Measurements from ENCODE around the gene HPCA.

Gene HPCA

DNA sequence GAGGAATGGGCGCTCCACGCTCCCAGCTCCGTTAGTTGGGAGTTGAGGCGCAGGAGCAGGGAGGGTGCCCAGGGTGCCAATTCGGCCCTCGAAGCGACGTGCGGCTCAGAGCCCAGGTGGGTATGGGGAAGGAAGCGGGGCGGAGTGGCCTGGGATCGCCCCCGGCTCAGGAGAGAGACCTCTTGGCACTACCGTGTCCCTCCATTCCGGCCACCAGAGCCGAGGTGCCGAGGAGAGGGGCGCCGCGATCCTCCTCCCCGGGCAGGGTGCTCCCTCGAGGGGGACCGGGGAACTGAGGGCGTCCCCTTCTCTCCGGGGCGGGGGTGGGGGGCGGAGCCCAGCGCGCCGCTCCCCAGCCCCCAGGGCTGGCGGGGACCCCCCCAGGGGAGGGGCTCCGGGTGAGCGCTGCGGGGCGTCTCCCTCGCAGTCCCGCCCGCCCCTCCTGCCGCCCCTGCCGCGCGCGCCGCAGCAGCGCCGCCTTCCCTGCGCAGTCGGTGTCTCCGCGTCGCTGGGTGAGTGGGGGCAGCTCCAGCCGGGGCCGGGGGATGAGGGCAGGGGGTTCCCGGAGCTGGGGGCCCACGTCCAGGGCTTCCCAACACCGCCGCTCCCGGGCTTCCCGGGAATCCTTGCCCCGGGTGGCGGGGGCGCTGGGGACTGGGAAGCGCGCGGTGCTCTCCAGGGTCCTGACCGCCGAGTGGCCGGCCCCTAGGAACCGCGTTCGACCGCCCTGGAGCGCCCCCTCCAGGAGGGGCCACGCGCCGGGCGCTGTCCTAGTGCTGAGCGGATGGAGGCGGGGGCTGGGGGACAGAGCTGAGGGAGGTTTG is at the start of gene HPCA:
HPCA (plus strand) TSS at position 488 of the 824 bp plus-strand sequence. CDS start 2,408 bp downstream, outside the sequence.
- DNase-seq: peak; percentile 57

DNA sequence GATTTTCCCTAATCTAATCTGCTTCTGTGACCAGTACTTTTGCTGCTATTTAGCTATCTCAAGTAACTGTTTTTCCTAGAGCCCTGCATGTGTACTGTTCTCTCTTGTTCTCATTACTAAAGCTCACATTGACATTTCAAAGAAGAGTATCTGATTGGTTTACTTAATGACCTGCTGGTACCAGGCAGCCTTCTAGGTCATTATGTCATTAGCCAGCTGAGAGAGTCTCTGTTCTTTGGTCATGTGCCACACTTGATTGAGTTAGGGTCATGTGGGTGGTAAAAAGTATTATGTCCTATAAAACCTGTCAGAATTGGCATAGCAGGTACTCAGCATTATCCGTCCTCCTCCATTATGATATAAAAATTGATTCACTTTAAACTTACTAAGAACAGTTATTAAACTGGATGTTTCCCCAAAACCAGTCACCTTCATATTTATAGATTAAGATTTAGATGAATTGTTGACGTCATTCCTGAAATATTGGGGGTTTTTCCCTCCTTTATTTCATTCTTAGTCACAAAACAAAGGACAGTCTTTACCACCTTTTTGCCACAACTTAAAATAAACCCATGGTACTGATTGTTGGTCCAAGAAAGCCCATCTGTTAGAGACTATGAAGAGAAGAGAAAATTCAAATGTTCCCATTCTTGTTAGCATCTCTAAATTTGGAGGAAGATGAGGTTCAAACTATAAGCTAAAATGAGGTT is 37.8 kb upstream of the HPCA start:
- DNase-seq: no peak

DNA sequence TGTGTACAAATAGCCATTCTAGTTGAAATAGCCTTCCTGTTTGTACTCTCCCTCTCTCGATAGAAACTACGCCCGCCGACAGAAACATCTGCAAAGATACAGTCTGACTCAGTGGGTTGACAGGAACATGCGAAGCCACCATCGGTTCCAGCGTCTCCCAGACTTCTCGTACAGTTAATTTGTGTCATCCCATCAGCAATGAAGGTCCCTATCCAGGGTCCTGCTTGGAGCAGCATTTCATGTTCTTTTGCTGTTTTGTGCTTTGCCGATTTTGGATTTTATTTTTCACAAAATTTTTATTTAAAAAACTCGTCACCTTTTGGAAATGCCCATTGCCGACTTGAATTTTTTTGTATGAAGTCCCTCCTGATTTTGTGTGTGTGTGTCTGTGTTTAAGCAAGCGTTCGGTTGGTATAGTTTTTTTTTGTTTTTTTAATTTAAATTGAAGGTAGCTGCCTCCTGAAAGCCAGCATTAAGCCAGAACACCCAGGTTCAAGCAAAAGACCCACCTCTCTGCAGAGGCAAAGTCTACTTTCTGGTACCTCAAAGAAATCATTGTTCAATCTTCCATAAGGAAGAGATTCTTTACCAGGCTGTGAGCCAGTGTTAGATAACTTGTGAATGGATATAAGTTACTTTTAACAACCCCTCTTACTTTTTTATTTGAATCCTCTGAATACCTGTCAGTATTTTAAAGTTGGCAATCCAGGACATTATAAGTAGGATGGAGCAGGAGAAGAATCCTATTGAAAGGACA is 30.3 kb upstream of the HPCA start:
- DNase-seq: no peak

DNA sequence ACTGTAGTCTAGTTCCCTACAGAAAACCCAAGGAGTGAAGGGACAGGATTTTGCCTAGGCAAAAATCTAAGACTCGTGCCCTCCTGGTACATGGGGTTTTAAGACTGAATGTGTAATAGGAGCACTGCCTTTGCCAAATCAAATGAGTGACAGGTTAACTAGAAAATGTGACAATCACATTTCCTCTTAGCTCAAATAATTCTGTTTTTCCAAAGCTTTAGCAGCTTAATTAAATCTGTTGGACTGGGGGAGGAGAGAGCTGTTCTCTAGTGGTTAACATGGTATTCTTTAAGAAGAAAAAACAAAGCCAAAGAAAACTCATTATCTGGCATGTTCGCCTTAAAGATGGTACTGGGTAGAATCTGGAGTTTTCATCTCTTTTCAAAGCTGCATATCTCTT is 28.2 kb upstream of the HPCA start:
- DNase-seq: no peak

- no peak for DNase-seq
Observed at GRCh38 chr1:32858791-32859190, 27.5 kb upstream of the HPCA start.

DNA sequence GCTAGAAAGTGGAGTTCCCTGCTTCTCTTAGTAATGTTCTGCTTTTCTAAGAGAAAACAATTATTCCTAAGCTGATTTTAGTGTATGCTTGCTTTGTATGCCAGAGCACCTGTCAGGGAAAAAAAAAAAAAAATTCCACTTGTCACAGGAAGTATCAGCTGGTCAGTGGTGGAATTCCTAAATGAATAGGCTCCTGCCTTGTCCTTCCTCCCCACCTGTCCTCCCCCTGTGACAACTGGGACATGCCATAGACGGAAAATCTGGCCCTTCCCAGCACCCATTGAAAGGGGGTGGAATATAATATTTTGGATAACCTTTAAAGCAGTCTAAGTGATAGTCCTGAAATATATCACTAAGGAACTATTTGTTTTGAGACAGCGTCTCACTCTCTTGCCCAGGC is 26.4 kb upstream of the HPCA start:
- no peak for DNase-seq

- DNase-seq: no peak
Observed at GRCh38 chr1:32860566-32860965, 25.7 kb upstream of the HPCA start.

DNA sequence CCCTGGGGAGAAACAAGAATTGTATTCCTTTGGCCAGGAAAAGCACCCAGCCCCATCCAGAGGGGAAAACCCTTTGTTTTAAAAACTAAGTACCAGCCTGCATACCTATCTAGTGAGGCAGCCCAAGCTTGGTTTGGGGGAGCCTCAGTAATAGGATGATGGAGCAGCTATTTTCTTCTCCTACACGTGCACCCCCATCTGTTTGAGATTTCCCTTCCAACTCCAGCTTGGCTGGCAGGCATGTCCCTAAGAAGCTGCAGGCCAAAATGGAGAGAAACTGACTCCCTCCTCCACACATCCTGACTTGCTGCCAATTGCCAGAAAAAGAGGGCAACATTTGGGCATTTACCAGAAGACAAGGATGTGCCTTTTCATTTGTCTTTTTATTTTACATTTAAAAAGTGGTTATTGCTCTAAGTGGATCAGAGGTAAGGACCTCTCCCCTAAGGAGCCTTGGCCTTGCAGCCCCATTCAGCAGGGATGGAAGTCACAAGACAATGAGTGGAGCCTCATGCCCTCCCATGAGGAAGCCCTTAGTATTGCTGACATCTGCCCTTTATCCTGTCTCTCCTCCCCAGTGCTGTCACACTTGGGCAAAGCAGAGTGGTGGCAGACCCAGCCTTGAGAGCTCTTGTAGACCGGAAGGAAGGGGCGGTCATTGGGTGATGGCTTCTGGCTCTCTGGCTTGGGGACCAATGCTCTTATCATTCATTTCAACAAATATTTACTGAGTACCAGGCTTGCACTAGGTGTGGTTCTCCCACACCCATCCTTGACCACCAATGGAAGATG is 24.2 kb upstream of the HPCA start:
- peak; percentile 60 for DNase-seq

DNA sequence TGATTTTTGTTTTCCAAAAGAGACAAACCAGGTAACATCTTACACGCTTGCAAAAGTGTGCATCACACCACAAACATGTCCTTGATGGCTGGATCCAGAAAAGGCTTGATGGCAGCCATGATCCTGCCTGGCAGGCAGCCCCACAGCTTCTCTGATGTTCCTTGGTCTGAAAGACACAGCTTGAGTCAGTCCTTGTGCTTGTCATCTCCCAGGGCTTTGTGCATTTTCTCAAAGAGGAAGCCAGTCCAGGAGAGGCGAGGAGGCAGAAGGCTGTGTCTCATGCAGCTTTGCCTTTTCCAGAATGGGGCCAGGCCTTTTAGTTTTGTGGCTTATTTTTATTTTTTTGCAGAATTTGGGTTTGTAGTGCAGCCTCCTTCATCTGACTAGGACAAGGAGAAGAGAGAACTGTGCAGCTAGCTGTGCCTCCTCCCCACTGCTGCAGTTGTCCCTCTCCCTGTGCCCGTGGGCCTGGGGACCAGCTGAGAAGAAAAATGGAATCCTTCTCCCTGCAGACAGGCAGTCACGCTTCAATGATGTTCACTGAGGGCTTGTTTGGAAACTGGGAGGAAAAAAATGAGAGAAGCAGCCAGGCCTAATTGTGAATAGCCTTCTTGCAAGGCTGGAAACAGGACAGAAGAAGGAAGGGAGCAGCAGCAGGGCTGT is 22.9 kb upstream of the HPCA start:
- DNase-seq: peak; percentile 28

- DNase-seq: no peak
Observed at GRCh38 chr1:32863881-32864245, 22.4 kb upstream of the HPCA start.

DNA sequence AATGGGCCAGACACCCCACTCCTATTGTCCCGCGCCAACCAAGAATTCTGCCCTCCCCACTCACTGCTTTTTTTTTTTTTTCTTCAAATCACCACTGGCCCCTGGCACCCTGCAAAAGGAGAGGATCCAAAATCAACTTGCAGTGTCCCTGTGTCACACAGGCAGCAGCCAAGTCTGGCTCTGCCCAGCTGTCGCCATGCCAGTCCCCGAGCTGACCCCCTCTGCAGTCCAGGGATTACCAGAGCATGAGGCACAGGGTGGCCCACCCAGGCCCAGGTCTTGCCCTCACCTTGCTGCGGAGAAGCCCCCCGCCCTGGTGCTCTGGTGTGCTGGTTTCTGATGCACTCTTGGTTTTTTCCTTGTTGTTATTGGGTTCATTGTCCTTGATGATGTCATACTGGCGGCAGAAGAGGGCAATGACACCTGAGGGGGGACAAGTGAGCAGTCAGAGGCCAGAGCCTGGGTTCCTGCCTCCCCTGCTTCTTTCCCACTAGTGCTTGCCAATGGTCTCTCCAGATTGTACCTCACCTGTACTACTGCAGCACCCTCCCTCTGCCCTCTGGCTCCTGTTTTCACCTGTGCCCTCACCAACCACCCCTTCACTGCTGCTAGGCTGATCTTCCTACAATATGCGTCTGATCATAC is 21.8 kb upstream of the HPCA start:
- no peak for DNase-seq

GRCh38 chr1:32865639-32866405 is 20.5 kb upstream of the HPCA start:
- DNase-seq: no peak

DNA sequence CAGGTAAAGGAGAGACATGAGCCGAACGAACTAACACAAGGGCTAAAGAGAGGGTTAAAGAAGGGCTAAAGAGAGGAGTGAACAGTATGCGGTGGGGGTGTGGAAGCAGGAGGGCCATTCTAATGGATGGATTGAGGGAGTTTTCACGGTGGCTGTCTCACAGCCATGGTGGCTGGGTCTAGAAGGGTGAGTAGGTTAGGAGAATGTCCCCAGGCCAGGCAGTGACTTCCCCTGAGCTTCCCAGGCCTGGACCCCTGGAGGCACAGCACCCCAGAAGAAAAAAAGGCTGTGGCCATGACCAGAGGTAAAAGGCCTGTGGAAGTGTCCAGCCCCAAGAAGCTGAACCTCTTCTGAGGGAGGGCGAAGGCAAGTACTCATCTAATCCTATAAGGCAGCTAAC is 19.1 kb upstream of the HPCA start:
- DNase-seq: no peak

- DNase-seq: no peak
Observed at GRCh38 chr1:32867671-32868070, 18.6 kb upstream of the HPCA start.

DNA sequence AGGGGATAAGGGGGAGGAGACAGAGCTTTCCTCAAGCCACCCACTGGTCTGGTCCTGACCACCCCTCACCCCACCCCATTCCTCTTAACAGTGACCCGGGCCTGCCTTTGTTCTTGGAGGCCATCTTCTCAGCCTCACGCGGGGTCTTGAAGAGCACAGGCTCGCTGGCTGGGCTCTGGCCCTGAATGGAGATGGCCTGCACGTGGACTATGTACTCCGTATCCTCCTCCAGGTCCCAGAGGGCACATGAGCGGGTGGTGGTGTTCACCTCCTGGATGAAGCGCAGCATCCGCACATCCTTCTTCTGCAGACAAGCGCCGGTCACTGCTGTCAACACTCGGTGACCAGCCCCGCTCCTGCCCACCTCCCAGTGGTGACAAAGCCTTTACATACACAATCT is 18.2 kb upstream of the HPCA start:
- DNase-seq: no peak

- DNase-seq: no peak
Observed at GRCh38 chr1:32868806-32869455, 17.4 kb upstream of the HPCA start.

- no peak for DNase-seq
Observed at GRCh38 chr1:32869923-32870614, 16.2 kb upstream of the HPCA start.

DNA sequence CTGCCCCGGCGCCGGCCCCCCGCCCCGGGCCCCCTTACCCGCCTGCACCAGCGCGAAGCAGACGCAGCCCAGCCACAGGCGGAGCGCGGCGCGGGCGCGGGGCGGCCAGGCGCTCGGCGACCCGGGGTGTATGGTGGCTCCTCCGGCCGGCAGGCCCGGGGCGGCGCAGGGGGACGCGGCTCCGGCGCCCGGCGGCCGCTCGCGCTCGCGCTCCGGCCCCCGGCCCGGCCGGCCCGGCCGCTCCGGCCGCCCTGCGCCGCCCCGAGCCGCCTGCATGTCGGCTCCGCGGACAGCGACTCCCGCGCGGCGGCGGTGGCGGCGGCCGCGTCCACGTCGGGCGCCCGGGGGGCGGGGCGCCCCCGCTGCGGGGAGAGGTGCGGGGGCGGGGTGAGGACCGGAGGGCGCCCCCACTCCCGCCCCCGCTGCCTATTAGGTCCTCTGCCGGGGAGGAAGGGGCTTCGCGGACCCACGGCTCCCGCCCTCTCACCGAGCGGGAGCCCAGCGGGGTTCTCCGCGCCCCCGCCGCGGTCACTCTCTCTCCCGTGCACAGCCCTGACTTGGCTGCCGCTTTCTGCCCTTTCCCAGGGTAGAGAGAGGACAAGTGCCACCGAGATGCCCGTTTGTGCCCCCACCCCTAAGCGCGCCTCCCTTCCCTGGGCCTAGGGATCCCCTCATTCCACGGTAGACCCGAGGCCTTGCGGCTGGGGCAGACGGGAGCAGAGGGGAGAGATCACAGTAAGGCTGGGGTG is 15.5 kb upstream of the HPCA start, which contains the start of gene FNDC5:
FNDC5 (minus strand) TSS at position 298 of the 749 bp plus-strand sequence.
- DNase-seq: no peak

Measured in suppressor macrophage treated with lipopolysaccharide for 4 hours (primary cell).